HEK293 (cell line): Measurements from ENCODE around the gene CDK10.

Experiments
- CTCF ChIP-seq: fragments of 450-650 bp; formaldehyde crosslinking; IDR thresholded peaks from 2 replicates; pipeline ENCODE4 v1.5.1; 2016; ENCODE audit warnings: missing biosample characterization, missing genetic modification characterization
- ZNF747 ChIP-seq: fragments of 450-650 bp; formaldehyde crosslinking; IDR thresholded peaks from 2 replicates; pipeline ENCODE4 v1.5.1; 2016; ENCODE audit warnings: missing biosample characterization, missing genetic modification characterization
- ZNF843 ChIP-seq: fragments of 450-650 bp; formaldehyde crosslinking; IDR thresholded peaks from 2 replicates; pipeline ENCODE4 v1.5.1; 2016; ENCODE audit warnings: missing biosample characterization, missing genetic modification characterization
- ZSCAN23 ChIP-seq: fragments of 450-650 bp; formaldehyde crosslinking; IDR thresholded peaks from 2 replicates; pipeline ENCODE4 v1.5.1; 2016; ENCODE audit warnings: missing biosample characterization, missing genetic modification characterization

DNA sequence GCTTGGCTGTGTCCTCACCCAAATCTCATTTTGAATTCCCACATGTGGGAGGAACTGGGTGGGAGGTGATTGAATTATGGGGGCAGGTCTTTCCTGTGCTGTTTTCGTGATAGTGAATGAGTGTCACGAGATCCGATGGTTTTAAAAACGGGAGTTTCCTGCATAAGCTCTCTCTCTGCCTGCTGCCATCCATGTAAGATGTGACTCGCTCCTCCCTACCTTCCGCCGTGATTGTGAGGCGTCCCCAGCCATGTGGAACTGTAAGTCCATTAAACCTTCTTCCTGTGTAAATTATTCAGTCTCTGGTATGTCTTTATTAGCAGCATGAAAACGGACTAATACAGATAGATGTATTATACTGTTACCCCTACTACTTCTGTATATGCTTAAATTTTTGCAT lies 25.3 kb upstream of the CDK10 start:
- TF ChIP-seq CTCF (tag by site-specific recombination) (no peak), ZNF843 (tag by site-specific recombination) (no peak), ZSCAN23 (no peak), ZNF747 (tag by site-specific recombination) (no peak)
